SK-N-MC (cell line): ENCODE data around the gene RBM28.
"Not testable (repeated sequence)": the region's sequence is repeated elsewhere in the genome, so short reads cannot be mapped to it uniquely, and the experiment has no call there.

ENCODE experiments used
- DNase-seq: peaks from one replicate; pipeline ENCODE4 v3.0.0-alpha.2; 2011; ENCODE audit warnings: low read depth, low spot score
- H3K27ac ChIP-seq: fragments of 200-600 bp; sonication (generic); 2 replicates; pipeline ENCODE4 v1.5.1; 2016; ENCODE audit warnings: mixed run types
- H3K36me3 ChIP-seq: fragments of 200-600 bp; sonication (generic); 2 replicates; pipeline ENCODE4 v1.6.1; 2017; ENCODE audit warnings: antibody characterized with exemption, low read length, mixed read lengths; ENCODE audit not compliant: insufficient read depth
- H3K4me3 ChIP-seq: fragments of 200-600 bp; sonication (generic); 2 replicates; pipeline ENCODE4 v1.5.1; 2016
- H3K9ac ChIP-seq: fragments of 200-600 bp; sonication (generic); 2 replicates; pipeline ENCODE4 v1.8.0; 2017; ENCODE audit warnings: mixed run types, mixed read lengths; ENCODE audit not compliant: insufficient read length
- H3K9me3 ChIP-seq: fragments of 200-600 bp; sonication (generic); 2 replicates; pipeline ENCODE4 v1.6.1; 2017; ENCODE audit warnings: low read depth, mild to moderate bottlenecking, antibody characterized with exemption, low read length, moderate library complexity, mixed read lengths
- EZH2 ChIP-seq: fragments of 200-600 bp; sonication (generic); IDR thresholded peaks from one replicate; pipeline ENCODE4 v1.6.1; 2017; ENCODE audit warnings: antibody characterized with exemption
- FOXP2 ChIP-seq: optimal IDR thresholded peaks from 2 replicates; pipeline ENCODE3; 2011; ENCODE audit warnings: mild to moderate bottlenecking, moderate library complexity; ENCODE audit not compliant: insufficient read depth; ENCODE audit errors: extremely low read length, control extremely low read depth
- POLR2AphosphoS5 ChIP-seq: IDR thresholded peaks from 2 replicates; pipeline ENCODE4 v1.6.1; 2012; ENCODE audit warnings: mild to moderate bottlenecking, low read depth, low read length, borderline replicate concordance

Gene RBM28

GRCh38 chr7:128299109-128299607 lies 44.5 kb downstream of the RBM28 start:
- Histone ChIP-seq H3K4me3 (no peak overlapping the region), H3K9ac (no peak overlapping the region), H3K27ac (no peak overlapping the region), H3K36me3 (peaks cover 11% of the 10 kb centered on the region; the same call in 1 of the 2 replicates), H3K9me3 (no peaks in the 10 kb centered on the region)
- DNase-seq, result no peak
- TF ChIP-seq EZH2 (no peak), POLR2AphosphoS5 (no peak), FOXP2 (no peak)

GRCh38 chr7:128298004-128298403 lies 45.7 kb downstream of the RBM28 start:
- not testable (repeated sequence) for H3K27ac ChIP-seq, H3K9me3 ChIP-seq, H3K4me3 ChIP-seq, DNase-seq, H3K36me3 ChIP-seq, H3K9ac ChIP-seq

- Histone ChIP-seq H3K9ac (no peak overlapping the region), H3K36me3 (peaks cover 4% of the 10 kb centered on the region; the same call in 1 of the 2 replicates), H3K4me3 (no peak overlapping the region), H3K9me3 (no peaks in the 10 kb centered on the region), H3K27ac (no peak overlapping the region)
- TF ChIP-seq EZH2 (no peak), FOXP2 (no peak), POLR2AphosphoS5 (no peak)
- DNase-seq, result no peak
These were observed 56.2 kb downstream of the RBM28 start for GRCh38 chr7:128287556-128287955.

GRCh38 chr7:128284102-128284501 lies 59.6 kb downstream of the RBM28 start:
- Histone ChIP-seq H3K9me3 (no peaks in the 10 kb centered on the region), H3K9ac (no peak overlapping the region), H3K36me3 (no peaks in the 10 kb centered on the region; the same call in 1 of the 2 replicates), H3K27ac (no peak overlapping the region), H3K4me3 (no peak overlapping the region)
- TF ChIP-seq EZH2 (no peak), POLR2AphosphoS5 (no peak), FOXP2 (no peak)
- DNase-seq, result no peak

DNA sequence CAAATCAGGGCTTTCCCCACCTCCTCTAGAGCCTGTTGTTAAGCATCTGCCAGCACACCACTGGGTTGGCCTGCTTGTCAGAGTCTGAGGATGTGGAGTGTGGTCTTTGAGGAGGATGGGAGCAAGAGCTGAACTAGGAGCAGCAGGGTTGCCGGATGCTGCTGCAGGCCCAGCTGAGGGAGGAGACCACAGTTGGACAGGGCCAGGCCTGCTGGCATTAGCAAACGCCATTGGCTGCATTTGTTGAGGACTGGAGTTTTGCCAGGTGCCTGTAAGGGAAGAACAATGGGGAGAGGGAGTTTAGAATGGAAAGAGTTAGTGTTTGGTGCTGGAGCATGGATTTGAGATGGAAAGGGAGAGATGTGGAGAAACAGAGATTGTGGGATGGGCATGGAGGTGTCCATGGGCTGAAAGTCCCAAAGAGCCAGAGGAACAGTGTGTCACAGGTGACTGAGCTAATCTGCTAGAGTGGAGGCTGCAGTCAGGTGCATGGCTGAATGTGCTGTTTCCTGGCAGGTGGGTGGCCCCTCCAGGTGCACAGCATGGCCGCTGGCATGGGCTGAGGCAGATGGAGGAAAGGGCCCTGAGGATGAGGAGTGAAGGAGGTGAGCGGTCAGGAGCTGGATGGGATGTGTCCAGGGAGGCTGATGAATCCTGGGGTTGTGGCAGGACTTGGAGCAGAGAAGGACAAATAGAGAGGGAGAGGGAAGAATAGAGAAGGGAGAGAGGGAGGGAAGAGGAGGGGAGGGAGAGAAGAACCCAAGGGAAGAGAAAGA lies 61.9 kb downstream of the RBM28 start:
- Histone ChIP-seq H3K36me3 (no peaks in the 10 kb centered on the region; the same call in 1 of the 2 replicates), H3K9me3 (no peaks in the 10 kb centered on the region; the same call in 1 of the 2 replicates), H3K9ac (no peak overlapping the region), H3K4me3 (no peak overlapping the region), H3K27ac (no peak overlapping the region)
- no peak for DNase-seq
- TF ChIP-seq FOXP2 (no peak), EZH2 (no peak), POLR2AphosphoS5 (no peak)

GRCh38 chr7:128280451-128280850 lies 63.3 kb downstream of the RBM28 start:
- not testable (repeated sequence) for H3K9ac ChIP-seq, H3K36me3 ChIP-seq, DNase-seq, H3K9me3 ChIP-seq, H3K4me3 ChIP-seq, H3K27ac ChIP-seq

DNA sequence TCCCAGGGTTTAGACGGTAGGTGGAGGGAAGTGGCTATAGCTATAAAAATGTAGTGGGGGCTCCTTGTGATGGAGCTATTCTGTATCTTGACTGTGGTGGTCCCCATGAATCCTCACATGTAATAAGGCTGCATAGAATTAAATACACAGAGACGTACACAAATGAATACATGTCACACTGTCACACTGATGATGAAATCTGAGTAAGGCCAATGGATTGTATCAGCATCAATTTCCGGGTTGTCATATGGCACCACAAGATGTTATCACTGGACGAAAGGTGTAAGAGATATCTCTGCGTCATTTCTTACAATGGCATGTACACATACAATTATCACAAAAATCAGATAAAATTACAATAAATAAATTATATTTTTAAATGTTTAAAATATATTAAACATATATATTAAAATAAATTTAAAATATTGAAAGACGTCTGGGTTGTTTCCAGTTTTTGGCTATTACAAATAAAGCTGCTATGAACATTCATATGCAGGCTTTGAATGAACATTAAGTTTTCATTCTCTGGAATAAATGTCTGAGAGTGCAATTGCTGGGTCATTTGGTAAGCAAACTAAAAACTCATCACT lies 64.5 kb downstream of the RBM28 start:
- TF ChIP-seq POLR2AphosphoS5, result no peak
- TF ChIP-seq FOXP2, result no peak
- no peak for TF ChIP-seq EZH2
- no peaks in the 10 kb centered on the region; the same call in 1 of the 2 replicates for H3K9me3 ChIP-seq
- no peaks in the 10 kb centered on the region for H3K36me3 ChIP-seq
- no peak for DNase-seq
- H3K27ac ChIP-seq, result no peak overlapping the region
- H3K9ac ChIP-seq, result no peak overlapping the region
- H3K4me3 ChIP-seq, result no peak overlapping the region

GRCh38 chr7:128278366-128278765 lies 65.3 kb downstream of the RBM28 start:
- no peak for TF ChIP-seq FOXP2
- TF ChIP-seq POLR2AphosphoS5, result no peak
- TF ChIP-seq EZH2, result no peak
- Histone ChIP-seq H3K4me3 (no peak overlapping the region), H3K9me3 (no peaks in the 10 kb centered on the region; the same call in 1 of the 2 replicates), H3K36me3 (no peaks in the 10 kb centered on the region), H3K9ac (no peak overlapping the region), H3K27ac (no peak overlapping the region)
- no peak for DNase-seq
